Forelimb muscle (tissue), 1 donor: ENCODE results near the gene LGALS16. TPM values are rescaled to one million over a fixed set of nuclear protein-coding genes. Genes with fewer than 3 reads are reported as not detected.
"Not testable (repeated sequence)": the region's sequence is repeated elsewhere in the genome, so short reads cannot be mapped to it uniquely, and the experiment has no call there.

ENCODE experiments used
- DNase-seq: peaks from one replicate; pipeline ENCODE4 v3.0.0-alpha.2; 2013; ENCODE audit warnings: low read depth
- polyA plus RNA-seq: library from polyadenylated mRNA; unstranded; fragments of 120-200 nt; gene quantifications from one replicate; pipeline ENCODE4 v1.2.1, GENCODE V29; 2013; ENCODE audit not compliant: insufficient read length

Gene LGALS16
- polyA plus RNA-seq, 1 donor: not detected

DNA sequence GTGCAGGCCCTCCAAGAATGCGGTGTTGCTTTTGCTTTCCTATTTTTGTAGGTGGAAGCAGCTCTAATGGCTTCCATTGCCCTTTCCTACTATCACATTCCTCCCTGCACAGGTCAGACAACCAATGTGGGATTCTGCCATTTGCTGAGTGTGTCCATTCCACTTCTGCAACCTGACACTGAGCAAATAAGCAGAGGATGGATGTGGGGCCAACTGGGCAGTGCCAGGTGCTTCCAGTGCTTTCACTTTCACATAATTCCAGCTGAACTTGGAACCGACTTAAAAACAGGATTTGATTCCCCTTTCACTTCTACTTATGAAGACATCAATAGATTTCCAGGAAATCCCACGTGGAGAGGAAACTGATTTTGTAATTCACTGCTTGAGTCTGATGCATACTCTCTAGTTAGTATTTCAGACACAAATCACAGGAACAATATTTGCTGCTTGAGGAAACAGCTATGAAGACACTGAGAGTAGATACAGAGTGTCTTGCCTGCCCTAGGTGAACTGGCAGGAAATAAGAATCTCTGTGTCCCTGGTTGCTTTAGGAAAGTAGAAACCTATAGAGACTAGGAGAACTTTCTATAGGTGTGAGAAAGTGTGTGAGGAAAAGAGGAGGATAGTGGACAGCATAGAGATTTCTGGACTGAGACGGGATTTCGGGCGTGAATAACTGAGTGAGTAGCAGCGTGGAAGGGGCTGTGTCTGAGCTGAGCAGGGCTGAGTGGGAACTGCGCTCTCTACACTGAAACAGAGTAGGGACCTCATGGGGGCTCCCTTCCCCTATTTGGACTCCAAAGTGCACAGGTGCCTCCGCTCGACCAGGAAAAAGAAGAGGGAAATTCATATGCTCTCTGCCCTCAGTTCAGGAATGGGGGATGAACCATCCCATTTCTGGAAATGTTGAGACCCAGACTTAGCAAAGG lies 22.5 kb downstream of the LGALS16 start:
- DNase-seq: no peak

DNA sequence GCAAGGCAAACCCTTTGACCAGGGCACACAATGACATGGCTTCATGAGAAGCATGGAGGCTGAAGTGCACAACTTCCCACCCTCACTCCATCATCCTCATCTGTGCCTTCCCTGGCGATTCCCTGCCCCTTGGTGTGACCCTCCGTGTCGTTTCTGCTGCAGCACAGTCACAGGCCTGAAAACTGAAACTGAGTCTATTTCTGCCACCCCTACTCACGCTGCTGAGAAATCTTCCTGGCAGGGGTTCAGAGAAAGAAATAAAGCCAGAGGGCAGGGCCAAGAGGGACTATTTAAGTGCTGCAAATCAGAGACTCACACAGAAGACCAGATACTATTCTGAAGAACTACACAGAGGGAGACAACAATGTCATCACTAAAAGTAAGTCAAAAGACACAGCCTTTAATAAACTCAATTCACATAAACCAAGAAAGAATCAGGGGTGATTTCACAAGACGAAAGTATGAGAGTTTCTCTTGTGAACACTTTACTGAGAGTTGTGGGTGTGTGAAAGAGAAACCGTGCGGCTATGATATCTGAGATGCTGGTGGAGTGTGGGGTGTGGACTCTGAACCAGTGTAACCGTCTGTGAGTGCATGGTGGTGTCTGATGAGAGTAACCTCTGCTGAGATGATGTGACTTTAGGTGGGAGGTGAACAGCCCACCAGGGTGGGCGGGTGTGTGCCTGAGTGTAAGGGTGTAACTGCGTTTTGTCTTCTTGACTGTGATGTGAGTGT lies 23.5 kb downstream of the LGALS16 start:
- no peak for DNase-seq

DNA sequence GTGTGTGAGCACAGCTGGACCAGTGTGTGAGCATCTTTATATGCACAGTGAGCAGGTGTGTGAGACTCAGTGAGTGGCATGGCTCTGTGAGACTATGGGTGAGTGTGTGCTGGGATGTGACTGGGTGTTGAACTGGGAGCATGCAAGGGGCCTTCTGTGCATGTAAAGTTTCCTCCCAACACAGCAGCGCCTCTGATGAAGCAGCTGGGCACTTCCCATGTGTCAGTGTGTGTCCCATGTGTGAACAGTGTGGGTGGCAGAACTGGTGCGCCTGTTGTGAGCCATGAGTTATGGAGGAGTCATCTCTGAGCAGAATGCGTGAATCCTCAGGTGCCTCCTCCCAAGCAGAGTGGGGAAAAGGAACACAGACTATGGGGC lies 24.1 kb downstream of the LGALS16 start:
- no peak for DNase-seq

DNA sequence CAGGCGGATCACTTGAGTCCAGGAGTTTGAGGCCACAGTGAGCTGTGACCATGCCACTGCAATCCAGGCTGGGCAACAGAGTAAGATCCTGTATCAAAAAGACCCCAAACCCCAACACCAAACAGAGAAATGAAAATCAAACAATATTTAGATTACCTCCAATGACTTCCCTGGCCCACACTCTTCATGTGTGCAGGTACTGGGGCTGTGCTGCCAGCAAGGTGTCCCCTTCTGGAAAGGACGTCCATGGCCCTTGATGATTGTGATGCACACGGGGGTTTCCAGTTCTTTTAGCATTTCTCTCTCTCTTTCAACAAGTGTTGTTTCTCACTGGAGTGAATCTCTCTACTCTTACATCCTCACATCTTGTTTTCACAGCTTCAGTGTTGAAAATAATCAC lies 24.9 kb downstream of the LGALS16 start:
- no peak for DNase-seq

DNA sequence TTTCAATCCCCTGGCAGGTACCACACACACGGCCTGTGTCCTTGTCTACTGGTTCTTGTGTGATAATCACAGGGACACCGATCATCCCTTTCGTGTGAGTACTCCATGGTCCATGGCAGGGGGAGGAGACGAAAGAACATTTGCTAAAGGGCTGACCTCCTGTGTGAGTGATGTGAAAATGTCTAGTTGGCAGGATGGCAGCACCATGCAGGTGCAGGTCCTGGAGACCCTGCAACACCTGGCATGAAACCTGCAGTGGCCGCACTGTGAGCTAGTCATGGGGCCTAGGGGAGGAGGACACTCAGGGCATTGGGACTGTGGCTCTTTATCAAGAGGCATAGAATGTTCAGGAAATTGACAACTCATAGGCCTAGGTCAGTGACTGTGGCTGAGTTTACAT lies 25.7 kb downstream of the LGALS16 start:
- no peak for DNase-seq

DNA sequence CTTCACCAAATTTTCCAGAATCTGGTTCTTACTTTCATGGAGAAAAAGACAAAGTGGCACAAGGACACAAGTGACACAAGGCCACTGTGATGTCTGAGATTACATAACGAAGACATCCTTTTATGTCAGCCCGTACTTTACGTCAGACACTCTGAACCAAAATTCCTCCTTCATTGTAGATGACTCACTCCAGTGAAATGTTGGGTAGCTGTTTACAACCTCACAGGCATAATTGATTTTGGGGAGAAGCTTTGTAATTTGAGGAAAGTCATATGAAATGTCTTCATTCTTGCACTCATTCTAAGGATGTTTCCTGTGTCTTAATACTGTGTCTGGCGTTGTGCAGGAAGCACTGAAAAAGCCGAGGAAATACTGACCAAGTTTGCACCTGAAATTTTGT lies 28.6 kb downstream of the LGALS16 start:
- no peak for DNase-seq

DNA sequence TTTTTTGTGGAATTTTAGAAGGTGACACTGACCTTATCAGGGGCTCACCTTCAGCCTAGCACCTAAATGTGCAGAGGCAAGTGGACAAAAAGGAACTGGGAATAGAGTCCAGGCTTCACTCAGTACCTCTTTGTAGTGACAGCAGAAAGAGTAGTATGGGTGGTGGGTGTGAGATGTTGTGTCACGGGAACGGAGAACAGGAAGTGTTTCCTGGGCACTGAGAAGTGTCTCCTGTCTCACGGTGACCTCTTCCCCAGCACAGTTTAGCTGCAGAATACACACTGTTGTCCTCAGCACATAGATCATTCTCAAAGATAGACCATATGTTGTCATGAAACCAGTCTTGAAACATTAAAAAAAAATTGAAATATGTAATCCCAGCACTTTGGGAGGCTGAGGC lies 31.0 kb downstream of the LGALS16 start:
- no peak for DNase-seq

DNA sequence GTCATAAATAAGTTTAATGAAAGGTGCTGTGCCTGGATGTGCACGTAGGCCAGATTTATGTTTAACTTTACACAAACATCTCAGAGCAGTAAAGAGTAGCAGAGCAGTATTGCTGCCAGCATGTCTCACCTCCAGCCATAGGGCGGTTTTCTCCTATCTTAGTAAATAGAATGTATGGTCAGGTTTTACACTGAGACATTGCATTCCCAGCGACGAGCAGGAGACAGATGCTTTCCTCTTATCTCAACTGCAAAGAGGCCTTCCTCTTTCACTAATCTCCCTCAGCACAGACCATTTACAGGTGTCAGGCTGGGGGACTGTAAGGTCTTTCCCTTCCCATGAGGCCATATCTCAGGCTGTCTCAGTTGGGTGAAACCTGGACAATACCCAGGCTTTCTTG lies 32.9 kb downstream of the LGALS16 start:
- not testable (repeated sequence) for DNase-seq

DNA sequence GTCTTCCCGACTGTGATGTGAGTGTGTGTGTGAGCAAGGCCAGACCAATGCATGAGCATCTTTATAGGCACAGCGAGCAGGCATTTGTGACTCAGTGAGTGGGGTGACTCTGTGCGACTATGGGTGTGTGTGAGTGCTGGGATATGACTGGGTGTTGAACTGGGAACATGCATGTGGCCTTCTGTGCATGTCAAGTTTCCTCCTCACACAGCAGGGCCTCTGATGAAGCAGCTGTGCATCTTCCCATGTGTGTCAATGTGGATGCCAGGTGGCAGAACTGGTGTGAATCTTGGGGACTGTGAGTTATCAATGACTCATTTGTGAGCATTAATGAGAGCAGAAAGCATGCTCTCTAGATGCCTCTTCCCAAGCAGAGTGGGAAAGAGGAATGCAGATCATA lies 36.5 kb downstream of the LGALS16 start:
- no peak for DNase-seq

DNA sequence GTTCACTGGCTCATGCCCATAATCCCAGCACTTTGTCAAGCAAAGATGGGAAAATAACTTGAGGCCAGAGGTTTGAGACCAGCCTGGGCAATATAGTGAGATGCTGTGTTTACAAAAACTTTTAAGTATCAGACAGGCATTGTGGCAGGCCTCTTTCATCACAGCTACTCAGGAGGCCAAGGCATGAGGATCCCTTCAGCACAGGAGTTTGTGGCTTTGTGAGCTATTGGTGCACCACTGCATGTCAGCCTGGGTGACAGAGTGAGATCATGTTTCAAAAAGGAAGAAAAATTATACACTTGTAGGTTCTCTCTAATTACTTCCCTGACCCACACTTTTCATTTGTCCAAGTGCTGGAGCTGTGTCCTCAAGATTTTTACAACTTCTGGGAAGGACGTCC lies 37.1 kb downstream of the LGALS16 start:
- no peak for DNase-seq

DNA sequence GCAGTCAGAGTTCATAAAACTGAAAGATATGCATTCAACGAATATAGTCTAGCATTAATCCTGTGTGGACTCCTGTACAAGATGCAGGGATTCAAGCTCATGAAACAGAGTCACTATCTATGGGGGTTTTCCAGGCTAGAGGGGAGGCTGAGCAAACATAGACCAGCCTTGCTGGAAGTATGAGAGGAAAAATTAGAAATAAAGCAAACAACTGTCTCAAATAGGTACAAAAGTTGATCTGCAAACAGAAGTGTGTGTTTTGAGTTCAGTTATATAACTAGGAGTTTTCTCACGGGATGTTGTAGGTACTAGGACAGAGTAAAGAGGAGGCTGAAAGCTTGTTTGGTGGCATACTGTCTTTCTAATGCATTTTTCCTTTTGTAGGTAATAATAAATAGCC lies 40.0 kb downstream of the LGALS16 start:
- no peak for DNase-seq

DNA sequence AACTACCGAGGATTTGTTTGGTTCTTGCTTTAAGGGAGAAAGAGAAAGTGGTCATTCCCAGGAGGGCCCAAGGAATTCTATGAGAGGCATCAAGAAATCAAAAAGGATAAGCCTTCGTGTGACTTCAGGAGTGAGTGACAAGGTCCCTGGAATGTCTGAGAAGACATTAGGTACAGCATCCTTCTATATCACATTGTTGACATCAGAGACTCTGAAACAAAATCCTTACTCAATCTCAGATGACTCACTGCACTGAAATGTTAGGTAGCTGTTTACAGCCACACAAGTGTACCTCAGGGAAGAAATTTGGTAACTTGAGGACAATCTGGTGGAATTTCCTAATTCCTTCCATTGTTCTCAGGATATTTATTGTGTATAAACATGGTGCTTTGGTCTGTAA lies 40.7 kb downstream of the LGALS16 start:
- DNase-seq: no peak

DNA sequence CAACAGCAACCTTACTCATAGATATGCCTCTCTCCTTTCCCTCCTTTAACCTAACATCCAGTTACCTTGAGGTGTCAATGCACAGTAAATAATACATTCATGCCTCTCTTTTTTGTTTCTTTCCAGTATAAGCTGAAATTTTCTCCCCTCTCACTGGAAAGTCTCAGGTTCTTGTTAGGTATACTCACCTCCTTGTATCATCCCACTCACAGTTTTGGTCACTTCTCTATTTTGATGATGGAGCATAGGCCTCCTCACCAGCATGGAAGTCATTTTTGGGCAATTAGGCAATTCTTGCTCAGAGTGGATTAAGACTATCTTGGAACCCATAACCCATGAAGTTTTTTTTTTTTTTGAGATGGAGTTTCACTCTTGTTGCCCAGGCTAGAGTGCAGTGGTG lies 42.8 kb downstream of the LGALS16 start:
- no peak for DNase-seq

DNA sequence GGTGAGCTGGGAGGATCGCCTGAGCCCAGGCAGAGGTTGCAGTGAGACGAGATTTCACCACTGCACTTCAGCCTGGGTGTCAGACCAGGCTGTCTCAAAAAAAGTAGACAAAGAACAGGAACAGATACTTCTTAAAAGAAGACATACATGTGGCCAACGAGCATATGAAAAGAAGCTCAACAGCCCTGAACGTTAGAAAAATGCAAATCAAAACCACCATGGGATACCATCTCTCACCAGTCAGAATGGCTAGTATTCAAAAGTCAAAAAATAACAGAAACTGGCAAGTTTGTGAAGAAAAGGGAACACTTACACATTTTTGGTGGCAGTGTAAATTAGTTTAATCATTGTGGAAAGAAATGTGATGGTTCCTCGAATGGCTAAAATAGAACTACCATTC lies 45.6 kb downstream of the LGALS16 start:
- no peak for DNase-seq

DNA sequence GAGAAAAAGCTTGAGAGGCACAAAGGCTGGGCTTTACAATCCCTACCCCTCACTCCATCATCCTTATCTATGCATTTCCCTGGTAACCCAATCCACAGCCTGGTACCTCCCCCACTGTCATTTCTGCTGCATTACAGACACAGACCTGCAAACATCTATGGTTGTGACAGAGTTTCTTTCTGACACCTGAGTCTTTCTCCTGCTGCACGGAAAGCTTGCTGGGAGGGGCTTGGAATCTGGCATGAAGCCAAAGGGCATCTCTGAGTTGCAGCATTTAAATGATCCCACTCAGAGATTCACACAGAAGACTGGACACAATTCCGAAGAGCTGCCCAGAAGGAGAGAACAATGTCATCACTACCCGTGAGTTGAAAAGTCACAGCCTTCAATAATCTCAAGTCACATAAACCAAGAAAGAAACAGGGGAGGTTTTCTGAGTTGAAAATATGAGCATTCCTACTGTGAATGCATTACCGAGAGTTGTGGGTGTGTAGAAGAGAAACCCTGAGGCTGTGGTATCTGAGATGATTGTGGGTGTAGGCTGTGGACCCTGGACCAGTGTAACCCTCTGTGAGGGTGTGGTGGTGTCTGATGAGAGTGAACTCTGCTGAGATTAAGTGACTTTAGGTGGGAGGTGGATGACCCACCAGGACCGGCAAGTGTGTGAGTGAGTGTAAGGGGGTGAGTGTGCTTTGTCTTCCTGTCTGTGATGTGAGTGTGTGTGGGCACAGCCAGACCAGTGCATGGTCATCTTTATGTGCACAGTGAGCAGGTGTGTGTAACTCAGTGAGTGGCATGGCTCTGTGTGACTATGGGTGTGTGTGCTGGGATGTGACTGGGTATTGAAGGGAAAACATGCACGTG lies 48.7 kb downstream of the LGALS16 start, which contains the start of gene LGALS14:
TSS of gene LGALS14 (plus strand) at position 301 of the 864 bp plus-strand sequence. CDS start at position 349, 48 bp downstream.
- DNase-seq: no peak

DNA sequence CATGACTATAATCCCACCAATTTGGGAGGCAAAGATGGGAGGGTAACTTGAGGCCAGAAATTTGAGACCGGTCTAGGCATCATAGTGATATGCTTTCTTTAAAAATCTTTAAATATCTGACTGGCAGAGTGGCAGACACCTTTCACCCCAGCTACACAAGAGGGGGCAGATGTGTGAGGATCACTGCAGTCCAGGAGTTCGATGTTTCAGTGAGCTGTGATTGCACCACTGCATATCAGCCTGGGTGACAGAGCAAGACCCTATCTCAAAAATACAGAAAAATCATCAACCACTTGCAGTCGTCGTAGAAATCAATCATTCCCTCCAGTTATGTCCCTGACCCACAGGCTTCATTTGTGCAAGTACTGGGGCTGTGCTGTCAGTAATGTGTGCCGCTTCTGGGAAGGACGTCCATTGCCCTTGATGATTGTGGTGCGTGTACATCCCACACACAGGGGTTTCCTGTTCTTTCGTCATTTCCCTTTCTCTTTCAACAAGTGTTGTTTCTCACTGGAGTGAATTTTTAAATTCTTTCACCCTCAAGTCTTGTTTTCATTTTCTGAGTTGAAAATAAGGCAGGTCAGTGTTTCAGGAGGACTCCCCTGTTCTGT lies 50.0 kb downstream of the LGALS16 start:
- DNase-seq: no peak

DNA sequence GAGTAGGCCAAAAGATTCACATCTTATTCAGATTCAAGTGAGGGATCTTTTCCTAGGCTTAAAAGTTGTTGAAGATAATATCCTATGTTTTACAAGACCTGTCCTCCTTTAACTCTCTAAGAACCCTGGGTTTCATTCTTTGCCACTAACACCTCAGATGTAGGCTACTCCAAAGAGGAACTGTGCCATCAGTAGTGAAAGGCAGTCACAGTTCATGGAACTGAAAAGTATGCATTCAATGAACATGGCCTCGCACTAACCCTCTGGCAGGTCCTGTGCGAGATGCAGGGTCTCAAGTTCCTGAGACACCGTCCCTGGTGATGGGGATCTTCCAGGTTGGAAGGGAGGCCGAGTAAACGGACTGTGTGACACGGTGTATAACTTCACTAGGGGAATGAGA lies 52.9 kb downstream of the LGALS16 start:
- DNase-seq: no peak

DNA sequence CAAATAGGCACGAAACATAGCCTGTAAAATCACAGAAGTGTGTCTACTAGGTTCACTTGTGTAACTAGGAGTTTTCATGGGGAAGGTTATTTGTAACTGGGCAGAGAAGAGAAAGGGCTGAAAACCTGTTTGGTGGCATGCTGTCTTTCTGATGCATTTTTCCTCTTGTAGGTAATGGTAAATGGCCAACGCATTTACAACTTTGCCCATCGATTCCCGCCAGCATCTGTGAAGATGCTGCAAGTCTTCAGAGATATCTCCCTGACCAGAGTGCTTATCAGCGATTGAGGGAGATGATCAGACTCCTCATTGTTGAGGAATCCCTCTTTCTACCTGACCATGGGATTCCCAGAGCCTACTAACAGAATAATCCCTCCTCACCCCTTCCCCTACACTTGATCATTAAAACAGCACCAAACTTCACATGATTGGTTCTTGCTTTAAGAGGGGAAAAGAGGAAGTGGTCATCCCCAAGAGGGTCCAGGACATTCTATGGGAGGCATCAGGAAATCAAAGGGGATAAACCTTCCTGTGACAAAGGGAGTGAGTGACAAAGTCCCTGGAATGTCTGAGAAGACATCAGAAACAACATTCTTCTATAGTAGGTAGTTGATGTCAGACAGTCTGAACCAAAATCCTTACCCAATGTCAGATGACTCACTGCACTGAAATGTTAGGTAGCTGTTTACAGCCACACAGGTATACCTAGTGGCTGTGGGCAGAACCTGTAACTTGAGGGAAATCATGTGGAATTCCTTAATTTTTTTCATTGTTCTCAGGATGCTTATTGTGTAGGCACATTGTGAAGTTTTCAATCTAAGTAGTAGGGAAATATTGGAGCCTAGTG lies 53.5 kb downstream of the LGALS16 start:
- no peak for DNase-seq
